Left colon (tissue), 2 donors: ENCODE data around the gene CXCR2. TPM values are rescaled to one million over a fixed set of nuclear protein-coding genes. Genes with fewer than 3 reads are reported as not detected.
"Not testable (repeated sequence)": the region's sequence is repeated elsewhere in the genome, so short reads cannot be mapped to it uniquely, and the experiment has no call there.

Experiments used
- ATAC-seq: fragments of 200-7000 bp; cut with Tn5 transposase; one replicate; pipeline ENCODE4 v1.9.1; 2020; ENCODE audit warnings: mild to moderate bottlenecking, moderate library complexity
- DNase-seq, 2 donors: peaks; one replicate each; pipeline ENCODE4 v3.0.0-alpha.2; 2020
- intact Hi-C, 2 donors: fragments of 100-400 bp; cut with DNase I in 1 of 2; cut with micrococcal nuclease in 1 of 2; formaldehyde crosslinking; loops; one replicate each; pipeline versions ENCODE4 v1.11.2 to v1.14.0; 2022; cut with DNase I, micrococcal nuclease
- total RNA-seq, 2 donors: library from RNA; stranded (reverse); fragmentation: NEBNext Ultra II Directional; extraction: Animal tissue kit (Norgen Biotek cat#: 25700); gene quantifications; one replicate each; pipeline ENCODE4 v1.2.1, GENCODE V29; 2021
- donor health status: DM: no; HTN: no; CAD: no.
- donor health status: DM: yes; HTN: yes; CAD: no.

CXCR2 gene
- total RNA-seq, 2 donors from 2014 or later, result 0.17 to 0.18 TPM

DNA sequence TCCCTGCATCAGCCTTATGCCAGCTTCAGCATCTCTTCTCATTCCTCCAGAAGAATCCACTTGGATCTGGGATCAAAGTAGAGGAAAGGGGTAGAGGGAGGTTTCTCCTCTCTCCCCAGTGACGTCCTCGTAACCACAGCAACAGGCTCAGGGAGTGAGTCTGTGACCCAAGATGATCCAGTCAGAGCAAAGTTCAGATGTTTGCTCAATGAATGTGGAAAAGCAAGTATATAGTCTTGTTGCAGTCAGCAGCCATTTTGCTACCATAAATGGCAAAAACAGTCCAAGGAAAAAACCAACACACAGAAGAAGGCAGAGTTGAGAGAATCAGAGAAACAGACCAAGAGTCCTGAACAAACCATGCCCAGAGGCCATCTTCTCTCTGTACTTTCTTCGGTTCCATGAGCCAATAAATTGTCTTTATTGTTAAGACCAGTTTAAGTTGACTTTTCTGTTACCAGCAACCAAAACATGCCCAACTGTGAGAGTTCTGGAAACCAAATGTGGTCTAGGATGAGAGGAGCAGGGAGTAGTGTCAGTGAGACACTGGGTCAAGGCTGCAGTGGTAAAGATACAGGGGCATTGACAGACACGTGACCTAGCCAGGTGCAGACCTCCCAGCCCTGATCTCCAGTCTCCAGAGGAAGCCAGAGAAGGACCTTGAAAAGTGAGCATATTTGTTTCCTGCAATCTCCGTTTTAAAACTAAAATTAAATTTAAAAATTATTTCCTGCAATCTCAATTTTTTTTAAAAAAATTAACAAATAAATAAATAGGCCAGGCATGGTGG lies 44.1 kb downstream of the CXCR2 start:
- peak; percentile 72 for ATAC-seq
- DNase-seq, result peak in 1 of 2 donors; percentile 13

DNA sequence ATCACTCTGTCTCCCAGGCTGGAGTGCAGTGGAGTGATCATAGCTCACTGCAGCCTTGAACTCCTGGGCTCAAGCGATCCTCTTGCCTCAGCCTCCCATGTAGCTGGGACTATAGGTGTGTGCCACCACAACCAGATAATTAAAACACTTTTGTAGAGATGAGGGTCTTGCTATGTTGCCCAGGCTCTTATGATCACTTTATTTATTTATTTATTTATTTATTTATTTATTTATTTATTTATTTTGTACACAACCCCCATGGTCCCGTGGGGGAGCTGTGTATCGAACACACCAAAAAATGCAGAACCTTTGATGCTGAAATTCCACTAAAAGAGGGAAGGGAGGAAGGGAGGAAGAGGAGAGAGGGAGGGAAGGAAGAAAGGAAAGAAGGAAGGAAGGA lies 45.9 kb downstream of the CXCR2 start:
- DNase-seq, ATAC-seq, intact Hi-C loops: not testable (repeated sequence)

More for the DNA sequence above, 44.1 kb downstream of the CXCR2 start:
- intact Hi-C loops, result no loop called here

- intact Hi-C loops, result no loop called here
- ATAC-seq (no peak), DNase-seq (no peak)
These were observed 47.0 kb downstream of the CXCR2 start for GRCh38 chr2:218172845-218173244.

- DNase-seq (no peak), ATAC-seq (no peak)
- intact Hi-C loops, result no loop called here
These were observed 54.0 kb downstream of the CXCR2 start for GRCh38 chr2:218179782-218180181.

- peak; percentile 69 for ATAC-seq
- intact Hi-C loops, result no loop called here
- peak; percentile 21 to 38 for DNase-seq
These were observed 54.8 kb downstream of the CXCR2 start for GRCh38 chr2:218180467-218181114.

DNA sequence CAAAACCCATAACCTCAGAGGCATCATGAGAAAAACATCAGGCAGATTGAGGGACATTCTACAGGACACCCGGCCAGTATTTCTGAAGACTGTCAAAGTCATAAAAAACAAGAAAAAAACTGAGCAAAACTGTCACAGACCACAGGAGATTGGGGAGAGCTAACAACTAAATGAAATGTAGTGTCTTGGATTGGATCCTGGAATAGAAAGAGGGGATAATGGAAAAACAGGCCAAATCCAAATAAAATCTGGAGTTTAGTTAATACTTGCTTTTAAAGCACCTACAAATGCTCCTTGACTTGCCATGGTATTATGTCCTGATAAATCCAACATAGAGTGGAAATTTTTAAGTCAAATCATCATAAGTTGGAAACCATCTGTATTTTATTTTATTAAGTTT lies 58.5 kb downstream of the CXCR2 start:
- intact Hi-C loops, result no loop called here
- ATAC-seq, result no peak
- no peak for DNase-seq

- ATAC-seq (peak; percentile 96), DNase-seq (peak; percentile 63 to 81)
- intact Hi-C loops, result loop anchor here in 1 of 2 donors (5.0 kb wide), 1 partner anchor 86 kb away; the partner anchor contains the start of genes AAMP and PNKD
These were observed 60.5 kb downstream of the CXCR2 start for GRCh38 chr2:218186355-218186766.

Other genes with a start within 250 kb of the CXCR2 start
- gene TNS1, start 123.0 kb upstream of the CXCR2 start, total RNA-seq, result 100 to 1,000 TPM in 1 of 2 donors, 10 to 100 TPM in 1; 27.8 to 149 TPM
- gene RUFY4, start 56.8 kb upstream of the CXCR2 start, total RNA-seq, result under 1 TPM; 0.28 to 0.76 TPM
- under 1 TPM in 1 of 2 donors, not detected in 1; 0.11 TPM for gene CXCR1, start 40.9 kb downstream of the CXCR2 start, total RNA-seq
- gene ARPC2, start 91.2 kb downstream of the CXCR2 start, total RNA-seq, result 100 to 1,000 TPM; 304 to 347 TPM
- 1 to 10 TPM; 1.8 to 3.0 TPM for gene GPBAR1, start 135.0 kb downstream of the CXCR2 start, total RNA-seq
- gene AAMP, start 144.1 kb downstream of the CXCR2 start, total RNA-seq, result 10 to 100 TPM; 96.2 to 97.2 TPM
- gene PNKD, start 144.5 kb downstream of the CXCR2 start, total RNA-seq, result 100 to 1,000 TPM; 103 to 119 TPM
- gene TMBIM1, start 166.5 kb downstream of the CXCR2 start, total RNA-seq, result 100 to 1,000 TPM; 317 to 426 TPM
- not detected for gene CATIP, start 230.8 kb downstream of the CXCR2 start, total RNA-seq